ENCODE results near the gene NDNF. TPM values are rescaled to one million over a fixed set of nuclear protein-coding genes. Genes with fewer than 3 reads are reported as not detected.

NDNF gene
- total and polyA plus RNA-seq, 2 donors (not counting 1 experiment from before 2014, with no cell fraction given), result not detected

- H3K4me2 ChIP-seq (replicated peaks; ENCODE audit: low read depth, low read length, poor library complexity, severe bottlenecking), result no peak overlapping the region
- H3K27ac ChIP-seq (ENCODE audit: low read length in 2 of 2), result no peak overlapping the region
- no peaks in the 10 kb centered on the region for H4K20me1 ChIP-seq (ENCODE audit: control insufficient read depth, insufficient read depth, low read length, poor library complexity, severe bottlenecking)
- DNase-seq (no peak), ATAC-seq (ENCODE audit: low read depth) (no peak)
- H3K9ac ChIP-seq (ENCODE audit: low read length), result no peak overlapping the region
- peaks cover 0 to 13% (median 0%) of the 10 kb centered on the region in 3 donors for H3K9me3 ChIP-seq (ENCODE audit: control extremely low read depth in 1 of 3, control insufficient read depth in 2 of 3, insufficient read depth in 1 of 3, low read length in 2 of 3)
- H3K27me3 ChIP-seq (replicated peaks in 1 of 4; ENCODE audit: control extremely low read depth in 1 of 4, control insufficient read depth in 3 of 4, insufficient read depth in 4 of 4, low read length in 3 of 4), result peaks cover 0 to 36% (median 31%) of the 10 kb centered on the region in 4 experiments
- H3K79me2 ChIP-seq (ENCODE audit: control insufficient read depth, insufficient read depth, low read length), result no peaks in the 10 kb centered on the region
- ChIA-PET CTCF (no interaction called here), POLR2A (no interaction called here)
- H3K4me3 ChIP-seq (ENCODE audit: control extremely low read depth in 1 of 5, extremely low read depth in 1 of 5, insufficient read depth in 1 of 5, low read depth in 2 of 5, low read length in 4 of 5), result no peak overlapping the region
- H3K27ac Mint-ChIP-seq, result no peak overlapping the region
- H3K4me1 ChIP-seq (ENCODE audit: control insufficient read depth in 2 of 2, insufficient read depth in 2 of 2, low read length in 2 of 2), result peaks cover 18% of the 10 kb centered on the region in 2 donors
- peaks cover 51% of the 10 kb centered on the region for H3K27me3 Mint-ChIP-seq
- H3K4me1 Mint-ChIP-seq, result peaks cover 13% of the 10 kb centered on the region
- H3K4me3 Mint-ChIP-seq, result no peak overlapping the region
- H3K36me3 ChIP-seq (replicated peaks in 1 of 2; ENCODE audit: control extremely low read depth in 1 of 2, control insufficient read depth in 1 of 2, extremely low read depth in 1 of 2, insufficient read depth in 2 of 2, low read length in 1 of 2), result no peaks in the 10 kb centered on the region
- no peaks in the 10 kb centered on the region for H3K9me3 Mint-ChIP-seq (ENCODE audit: insufficient read depth)
- H2AFZ ChIP-seq (ENCODE audit: insufficient read depth, low read depth, low read length, poor library complexity, severe bottlenecking), result no peak overlapping the region
- intact Hi-C loops (cut with micrococcal nuclease), result no loop called here
- no CpG with 5 or more reads among the region's 1 CpG for WGBS (ENCODE audit: insufficient coverage)
- TF ChIP-seq CTCF (IDR thresholded peaks at IDR 0.05) (no peak), EZH2 (IDR thresholded peaks at IDR 0.05; ENCODE audit: borderline replicate concordance, insufficient read depth, low read depth, low read length, poor library complexity, severe bottlenecking) (no peak)
Measured at GRCh38 chr4:121069430-121069829, 2.9 kb downstream of the NDNF start.

- no peak for ATAC-seq (ENCODE audit: low read depth)
- CTCF ChIA-PET, result no interaction called here
- POLR2A ChIA-PET, result no interaction called here
Measured at GRCh38 chr4:121064482-121064881, 7.9 kb downstream of the NDNF start.

More at GRCh38 chr4:121064482-121064881, 7.9 kb downstream of the NDNF start:
- DNase-seq, result no peak
- Histone ChIP-seq H3K4me1 (ENCODE audit: control insufficient read depth in 2 of 2, insufficient read depth in 2 of 2, low read length in 2 of 2) (no peaks in the 10 kb centered on the region), H3K9ac (ENCODE audit: low read length) (no peak overlapping the region), H3K79me2 (ENCODE audit: control insufficient read depth, insufficient read depth, low read length) (no peaks in the 10 kb centered on the region), H2AFZ (ENCODE audit: insufficient read depth, low read depth, low read length, poor library complexity, severe bottlenecking) (no peak overlapping the region), H3K36me3 (replicated peaks in 1 of 2; ENCODE audit: control extremely low read depth in 1 of 2, control insufficient read depth in 1 of 2, extremely low read depth in 1 of 2, insufficient read depth in 2 of 2, low read length in 1 of 2) (no peaks in the 10 kb centered on the region), H3K4me3 (ENCODE audit: control extremely low read depth in 1 of 5, extremely low read depth in 1 of 5, insufficient read depth in 1 of 5, low read depth in 2 of 5, low read length in 4 of 5) (no peak overlapping the region), H4K20me1 (ENCODE audit: control insufficient read depth, insufficient read depth, low read length, poor library complexity, severe bottlenecking) (no peaks in the 10 kb centered on the region), H3K9me3 (ENCODE audit: control extremely low read depth in 1 of 3, control insufficient read depth in 2 of 3, insufficient read depth in 1 of 3, low read length in 2 of 3) (no peaks in the 10 kb centered on the region), H3K4me2 (replicated peaks; ENCODE audit: low read depth, low read length, poor library complexity, severe bottlenecking) (no peak overlapping the region), H3K27ac (ENCODE audit: low read length in 2 of 2) (no peak overlapping the region), H3K27me3 (replicated peaks in 1 of 4; ENCODE audit: control extremely low read depth in 1 of 4, control insufficient read depth in 3 of 4, insufficient read depth in 4 of 4, low read length in 3 of 4) (peaks cover 0 to 18% (median 2%) of the 10 kb centered on the region in 4 experiments)
- Mint-ChIP-seq H3K27ac (no peak overlapping the region), H3K27me3 (peaks cover 24% of the 10 kb centered on the region), H3K9me3 (ENCODE audit: insufficient read depth) (no peaks in the 10 kb centered on the region), H3K4me1 (no peaks in the 10 kb centered on the region), H3K4me3 (no peak overlapping the region)
- TF ChIP-seq CTCF (IDR thresholded peaks at IDR 0.05), result no peak
- TF ChIP-seq EZH2 (IDR thresholded peaks at IDR 0.05; ENCODE audit: borderline replicate concordance, insufficient read depth, low read depth, low read length, poor library complexity, severe bottlenecking), result no peak
- no CpG with 5 or more reads among the region's 3 CpGs for WGBS (ENCODE audit: insufficient coverage)
- intact Hi-C loops (cut with micrococcal nuclease), result no loop called here
